Osteoblast (primary cell): ENCODE measurements around the gene SF3B5. TPM values are rescaled to one million over a fixed set of nuclear protein-coding genes. Genes with fewer than 3 reads are reported as not detected.

Experiments
- DNase-seq: peaks from one replicate; pipeline ENCODE4 v3.0.0; 2011; ENCODE audit warnings: low spot score, mixed read lengths; ENCODE audit not compliant: insufficient read length; ENCODE audit errors: missing footprints
- H2AFZ ChIP-seq: 2 replicates; pipeline ENCODE4 v1.6.0; 2011; ENCODE audit warnings: mild to moderate bottlenecking, low read length
- H3K27ac ChIP-seq: 2 replicates; pipeline ENCODE4 v1.5.1; 2011; ENCODE audit warnings: mild to moderate bottlenecking, low read depth, low read length, moderate library complexity
- H3K27me3 ChIP-seq: 2 replicates; pipeline ENCODE4 v1.6.0; 2012; ENCODE audit warnings: mild to moderate bottlenecking, control low read depth, inconsistent platforms, low read length, moderate library complexity; ENCODE audit not compliant: insufficient read depth
- H3K36me3 ChIP-seq: 2 replicates; pipeline ENCODE4 v1.5.1; 2011; ENCODE audit warnings: mild to moderate bottlenecking, low read length, control low read depth, moderate library complexity; ENCODE audit not compliant: insufficient read depth
- H3K4me1 ChIP-seq: 2 replicates; pipeline ENCODE4 v1.5.1; 2011; ENCODE audit warnings: mild to moderate bottlenecking, low read length, control low read depth, moderate library complexity; ENCODE audit not compliant: insufficient read depth
- H3K4me2 ChIP-seq: 2 replicates; pipeline ENCODE4 v1.6.0; 2011; ENCODE audit warnings: mild to moderate bottlenecking, low read length; ENCODE audit not compliant: insufficient read depth
- H3K4me3 ChIP-seq: fragments of 200-600 bp; sonication (generic); 3 replicates; pipeline ENCODE4 v1.5.1; 2012; ENCODE audit warnings: mild to moderate bottlenecking, low read length, inconsistent platforms; ENCODE audit not compliant: insufficient read depth
- H3K79me2 ChIP-seq: 2 replicates; pipeline ENCODE4 v1.6.0; 2012; ENCODE audit warnings: mild to moderate bottlenecking, low read length, control low read depth, inconsistent platforms; ENCODE audit not compliant: insufficient read depth
- H3K9me3 ChIP-seq: 2 replicates; pipeline ENCODE4 v1.5.1; 2011; ENCODE audit warnings: low read depth, low read length, control low read depth
- H4K20me1 ChIP-seq: 2 replicates; pipeline ENCODE4 v1.6.0; 2012; ENCODE audit warnings: mild to moderate bottlenecking, low read length, control low read depth; ENCODE audit not compliant: insufficient read depth
- total RNA-seq: library from RNA; depleted of rRNA; stranded (reverse); fragments of >200 nt; gene quantifications from 2 replicates; pipeline ENCODE4 v1.2.3, GENCODE V29; 2012
- TF ChIP-seq, protein P1 (sequence below): IDR thresholded peaks from 2 replicates; pipeline ENCODE4 v1.5.1; 2011; ENCODE audit warnings: mild to moderate bottlenecking, low read depth, low read length, moderate library complexity; ENCODE audit errors: extremely low read depth

The SF3B5 gene
- total RNA-seq, result 67.5 and 78.9 TPM in 2 replicates

DNA sequence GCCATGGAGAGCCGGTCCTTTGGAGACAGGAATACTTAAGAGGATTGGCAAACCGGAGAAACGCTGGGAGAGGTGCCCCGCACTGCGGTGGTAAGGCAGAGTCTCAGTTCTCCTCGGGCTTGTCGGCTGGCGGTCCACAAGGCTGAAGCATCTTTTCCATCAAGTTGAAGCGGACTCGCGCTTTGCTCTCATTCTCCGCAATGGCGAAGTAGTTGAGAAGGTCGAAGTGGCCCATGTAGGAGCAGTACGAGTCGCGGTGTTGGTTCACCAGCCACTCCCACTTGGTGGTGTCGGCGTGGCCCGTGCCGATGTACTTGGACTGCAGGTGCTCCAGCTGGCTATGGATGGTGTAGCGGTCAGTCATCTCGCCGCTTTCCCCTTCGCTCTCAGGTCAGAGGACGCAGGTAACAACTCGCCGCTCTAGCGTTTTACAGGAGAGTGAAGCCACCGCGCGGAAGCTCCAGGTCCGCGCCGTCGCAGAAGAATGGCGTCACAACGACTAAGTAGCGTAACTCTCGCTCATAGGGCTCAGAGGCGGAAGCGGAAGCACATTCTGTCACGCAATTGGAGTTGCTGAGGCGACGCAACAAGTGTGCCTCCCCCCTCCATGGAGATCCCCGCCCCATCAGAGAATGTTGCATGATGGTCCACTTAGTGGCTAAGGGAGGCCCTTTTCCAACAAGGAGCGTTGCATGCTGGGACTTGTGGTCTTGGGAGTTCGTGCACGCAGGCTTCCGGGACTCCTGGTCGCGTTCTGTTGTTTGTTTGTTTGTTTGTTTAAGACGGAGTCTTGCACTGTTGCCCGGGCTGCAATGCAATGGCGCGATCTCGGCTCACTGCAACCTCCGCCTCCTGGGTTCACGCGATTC is at the start of gene SF3B5:
Gene SF3B5, minus strand, starts transcription at position 440 of the 869 bp plus-strand sequence. Its CDS starts 76 bp downstream, at position 364.
- peak within 1 kb of the TSS; percentile 98 for H2AFZ ChIP-seq
- H3K36me3 ChIP-seq, result no peaks in the 10 kb centered on the region
- peaks cover 6% of the 10 kb centered on the region for H4K20me1 ChIP-seq
- peak; percentile 90 for DNase-seq
- H3K79me2 ChIP-seq, result peaks cover 21% of the 10 kb centered on the region
- no peaks in the 10 kb centered on the region for H3K27me3 ChIP-seq
- H3K27ac ChIP-seq, result peak within 1 kb of the TSS; percentile 87
- no peaks in the 10 kb centered on the region for H3K9me3 ChIP-seq
- TF ChIP-seq, protein P1, sequence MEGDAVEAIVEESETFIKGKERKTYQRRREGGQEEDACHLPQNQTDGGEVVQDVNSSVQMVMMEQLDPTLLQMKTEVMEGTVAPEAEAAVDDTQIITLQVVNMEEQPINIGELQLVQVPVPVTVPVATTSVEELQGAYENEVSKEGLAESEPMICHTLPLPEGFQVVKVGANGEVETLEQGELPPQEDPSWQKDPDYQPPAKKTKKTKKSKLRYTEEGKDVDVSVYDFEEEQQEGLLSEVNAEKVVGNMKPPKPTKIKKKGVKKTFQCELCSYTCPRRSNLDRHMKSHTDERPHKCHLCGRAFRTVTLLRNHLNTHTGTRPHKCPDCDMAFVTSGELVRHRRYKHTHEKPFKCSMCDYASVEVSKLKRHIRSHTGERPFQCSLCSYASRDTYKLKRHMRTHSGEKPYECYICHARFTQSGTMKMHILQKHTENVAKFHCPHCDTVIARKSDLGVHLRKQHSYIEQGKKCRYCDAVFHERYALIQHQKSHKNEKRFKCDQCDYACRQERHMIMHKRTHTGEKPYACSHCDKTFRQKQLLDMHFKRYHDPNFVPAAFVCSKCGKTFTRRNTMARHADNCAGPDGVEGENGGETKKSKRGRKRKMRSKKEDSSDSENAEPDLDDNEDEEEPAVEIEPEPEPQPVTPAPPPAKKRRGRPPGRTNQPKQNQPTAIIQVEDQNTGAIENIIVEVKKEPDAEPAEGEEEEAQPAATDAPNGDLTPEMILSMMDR, result no peak
- H3K4me1 ChIP-seq, result peaks cover 17% of the 10 kb centered on the region
- H3K4me2 ChIP-seq, result peak within 1 kb of the TSS; percentile 96
- H3K4me3 ChIP-seq, result peak within 1 kb of the TSS; percentile 91

DNA sequence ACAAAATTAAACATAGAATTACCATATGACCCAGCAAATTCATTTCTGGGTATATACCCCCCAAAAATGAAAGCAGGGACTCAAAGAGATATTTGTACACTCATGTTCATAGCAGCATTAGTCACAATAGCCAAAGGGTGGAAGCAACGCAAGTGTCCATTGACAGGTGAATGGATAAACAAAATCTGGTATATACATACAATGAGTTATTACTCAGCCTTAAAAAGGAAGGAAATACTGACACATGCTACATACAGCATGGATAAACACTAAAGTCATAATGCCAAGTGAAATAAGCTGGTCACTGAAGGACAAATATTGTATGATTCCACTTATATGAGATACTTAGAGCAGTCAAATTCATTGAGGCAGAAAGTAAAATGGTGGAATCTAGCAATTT is 49.6 kb upstream of the SF3B5 start:
- H2AFZ ChIP-seq, result no peak overlapping the region
- peaks cover 8% of the 10 kb centered on the region for H3K27me3 ChIP-seq
- no peaks in the 10 kb centered on the region for H3K9me3 ChIP-seq
- TF ChIP-seq, protein P1, result no peak
- H3K36me3 ChIP-seq, result no peaks in the 10 kb centered on the region
- H4K20me1 ChIP-seq, result no peaks in the 10 kb centered on the region
- H3K27ac ChIP-seq, result no peak overlapping the region
- no peaks in the 10 kb centered on the region for H3K4me1 ChIP-seq
- H3K4me2 ChIP-seq, result no peak overlapping the region
- no peaks in the 10 kb centered on the region for H3K79me2 ChIP-seq
- no peak overlapping the region for H3K4me3 ChIP-seq
- DNase-seq, result no peak

DNA sequence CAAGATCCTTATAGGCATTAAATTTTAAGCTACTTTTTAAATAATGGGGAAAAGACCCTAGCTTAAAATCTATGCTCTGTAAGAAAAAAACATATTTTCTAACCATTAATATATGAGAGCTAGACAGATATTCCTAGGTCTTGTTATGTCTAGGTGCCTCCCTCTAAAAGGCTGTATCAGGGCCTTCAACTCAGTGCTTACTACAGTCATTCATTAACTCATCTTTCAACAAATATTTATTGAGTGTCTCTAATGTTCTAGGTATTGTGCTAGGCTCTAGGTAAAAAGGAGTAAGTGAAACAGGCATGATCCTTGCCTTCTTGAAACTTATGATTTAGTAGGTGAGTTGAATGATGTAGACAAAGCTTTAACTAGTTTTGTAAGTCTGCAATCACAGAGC is 48.5 kb upstream of the SF3B5 start:
- no peaks in the 10 kb centered on the region for H3K9me3 ChIP-seq
- H3K36me3 ChIP-seq, result no peaks in the 10 kb centered on the region
- TF ChIP-seq, protein P1, result no peak
- H3K4me2 ChIP-seq, result no peak overlapping the region
- no peak overlapping the region for H2AFZ ChIP-seq
- no peaks in the 10 kb centered on the region for H3K4me1 ChIP-seq
- peaks cover 3% of the 10 kb centered on the region for H3K27me3 ChIP-seq
- no peak overlapping the region for H3K27ac ChIP-seq
- H3K4me3 ChIP-seq, result no peak overlapping the region
- no peak for DNase-seq
- H3K79me2 ChIP-seq, result no peaks in the 10 kb centered on the region
- no peaks in the 10 kb centered on the region for H4K20me1 ChIP-seq

DNA sequence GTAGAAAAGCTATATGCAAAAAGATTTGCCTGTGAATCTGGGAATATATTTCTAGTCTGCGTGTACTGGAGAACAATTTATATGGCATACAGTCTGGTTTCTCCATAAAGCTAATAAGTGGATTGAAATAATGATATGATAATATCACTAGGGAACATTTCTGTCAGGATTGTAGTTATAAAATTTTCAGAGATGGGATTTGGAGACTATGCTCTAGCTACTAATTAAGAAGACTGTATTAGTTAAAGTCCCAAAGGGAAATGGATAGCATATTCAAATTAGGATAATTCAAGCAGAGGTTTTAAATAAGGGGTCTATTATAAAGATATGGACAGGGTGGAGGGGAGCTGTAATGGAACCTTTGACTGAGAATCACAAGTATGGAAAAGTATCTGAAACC is 47.7 kb upstream of the SF3B5 start:
- no peak for DNase-seq
- Histone ChIP-seq H3K79me2 (no peaks in the 10 kb centered on the region), H3K36me3 (no peaks in the 10 kb centered on the region), H3K27ac (no peak overlapping the region), H3K4me1 (no peaks in the 10 kb centered on the region), H3K4me2 (no peak overlapping the region), H2AFZ (no peak overlapping the region), H3K4me3 (no peak overlapping the region), H4K20me1 (no peaks in the 10 kb centered on the region), H3K9me3 (no peaks in the 10 kb centered on the region), H3K27me3 (no peaks in the 10 kb centered on the region)
- TF ChIP-seq, protein P1, result no peak
